Neutrophil (primary cell): ENCODE measurements around the gene SELENOF.

ENCODE experiments used
- H3K27ac ChIP-seq: fragments of 200-600 bp; sonication (generic); 2 replicates; pipeline ENCODE4 v1.5.1; 2016; ENCODE audit warnings: mild to moderate bottlenecking, moderate library complexity
- H3K27me3 ChIP-seq: fragments of 200-600 bp; sonication (generic); 2 replicates; pipeline ENCODE4 v1.6.0; 2016; ENCODE audit warnings: mild to moderate bottlenecking
- H3K36me3 ChIP-seq: fragments of 200-600 bp; sonication (generic); 2 replicates; pipeline ENCODE4 v1.5.1; 2017
- H3K4me1 ChIP-seq, 2 experiments: fragments of 200-600 bp in 1 of 2; sonication (generic) in 1 of 2; 1 replicate in 1 of 2; 2 replicates in 1 of 2; pipeline versions ENCODE4 v1.5.1 to v1.6.1; 2013 to 2016; ENCODE audit warnings: low read depth in 1 of 2, low read length in 1 of 2, mild to moderate bottlenecking in 1 of 2, moderate library complexity in 1 of 2; ENCODE audit not compliant: control insufficient read depth in 1 of 2, insufficient read depth in 1 of 2
- H3K4me3 ChIP-seq, 2 experiments: fragments of 200-600 bp in 1 of 2; sonication (generic) in 1 of 2; 1 replicate in 1 of 2; 2 replicates in 1 of 2; pipeline ENCODE4 v1.5.1; 2013 to 2016; ENCODE audit warnings: low read depth in 1 of 2, low read length in 1 of 2, mild to moderate bottlenecking in 1 of 2, moderate library complexity in 1 of 2
- H3K9me3 ChIP-seq: fragments of 200-600 bp; sonication (generic); 2 replicates; pipeline ENCODE4 v1.5.1; 2016
- CTCF ChIP-seq: fragments of 200-600 bp; sonication (generic); IDR thresholded peaks from 2 replicates; pipeline ENCODE4 v1.5.1; 2016; ENCODE audit warnings: antibody characterized with exemption

Gene SELENOF

GRCh38 chr1:86845514-86845913, 68.4 kb downstream of the SELENOF start:
- no peaks in the 10 kb centered on the region for H3K9me3 ChIP-seq
- no peak overlapping the region for H3K4me3 ChIP-seq
- no peak overlapping the region for H3K27ac ChIP-seq
- H3K36me3 ChIP-seq, result no peaks in the 10 kb centered on the region
- no peak for TF ChIP-seq CTCF
- H3K27me3 ChIP-seq, result no peaks in the 10 kb centered on the region
- H3K4me1 ChIP-seq, result no peaks in the 10 kb centered on the region

GRCh38 chr1:86841116-86841515, 72.8 kb downstream of the SELENOF start:
- Histone ChIP-seq H3K27ac (no peak overlapping the region), H3K4me1 (no peaks in the 10 kb centered on the region), H3K36me3 (no peaks in the 10 kb centered on the region), H3K4me3 (no peak overlapping the region), H3K27me3 (no peaks in the 10 kb centered on the region), H3K9me3 (no peaks in the 10 kb centered on the region)
- no peak for TF ChIP-seq CTCF

- Histone ChIP-seq H3K9me3 (no peaks in the 10 kb centered on the region), H3K4me1 (peaks cover 0 to 6% of the 10 kb centered on the region in 2 experiments), H3K27ac (no peak overlapping the region), H3K36me3 (no peaks in the 10 kb centered on the region), H3K27me3 (no peaks in the 10 kb centered on the region), H3K4me3 (no peak overlapping the region)
- TF ChIP-seq CTCF, result no peak
Measured at GRCh38 chr1:86833461-86834215, 80.3 kb downstream of the SELENOF start.

- no peak for TF ChIP-seq CTCF
- Histone ChIP-seq H3K4me3 (no peak overlapping the region), H3K36me3 (no peaks in the 10 kb centered on the region), H3K4me1 (peaks cover 0 to 6% of the 10 kb centered on the region in 2 experiments), H3K27ac (no peak overlapping the region), H3K27me3 (no peaks in the 10 kb centered on the region), H3K9me3 (no peaks in the 10 kb centered on the region)
Measured at GRCh38 chr1:86832433-86832832, 81.5 kb downstream of the SELENOF start.

- TF ChIP-seq CTCF, result no peak
- Histone ChIP-seq H3K36me3 (no peaks in the 10 kb centered on the region), H3K27ac (no peak overlapping the region), H3K4me3 (no peak overlapping the region), H3K9me3 (no peaks in the 10 kb centered on the region), H3K27me3 (no peaks in the 10 kb centered on the region), H3K4me1 (peaks cover 0 to 6% of the 10 kb centered on the region in 2 experiments)
Measured at GRCh38 chr1:86829321-86829720, 84.6 kb downstream of the SELENOF start.
